Measurements from ENCODE around the gene PPP2R5B.

PPP2R5B gene

GRCh38 chr11:64910451-64911093 lies 13.9 kb upstream of the PPP2R5B start:
- no peak for DNase-seq

GRCh38 chr11:64911142-64911541 lies 13.3 kb upstream of the PPP2R5B start:
- DNase-seq, result no peak

- no peak for DNase-seq
Measured at GRCh38 chr11:64911689-64912088, 12.8 kb upstream of the PPP2R5B start.

- no peak for DNase-seq
Measured at GRCh38 chr11:64913171-64913727, 11.2 kb upstream of the PPP2R5B start.

- DNase-seq, result no peak
Measured at GRCh38 chr11:64914123-64914522, 10.4 kb upstream of the PPP2R5B start.

GRCh38 chr11:64915376-64915887 lies 9.1 kb upstream of the PPP2R5B start:
- DNase-seq, result no peak

- DNase-seq, result peak; percentile 37
Measured at GRCh38 chr11:64916040-64916774, 8.3 kb upstream of the PPP2R5B start.

- peak; percentile 99 for DNase-seq
Measured at GRCh38 chr11:64916775-64917662, 7.5 kb upstream of the PPP2R5B start, which contains the start of gene ATG2A. Gene ATG2A, minus strand, starts transcription at chr11:64917209. Its CDS starts 74 bp downstream, at chr11:64917135.

- no peak for DNase-seq
Measured at GRCh38 chr11:64917663-64917995, 6.9 kb upstream of the PPP2R5B start.

GRCh38 chr11:64918017-64918416 lies 6.5 kb upstream of the PPP2R5B start:
- no peak for DNase-seq

- no peak for DNase-seq
Measured at GRCh38 chr11:64919627-64920026, 4.9 kb upstream of the PPP2R5B start.

- no peak for DNase-seq
Measured at GRCh38 chr11:64920124-64920523, 4.4 kb upstream of the PPP2R5B start.

- no peak for DNase-seq
Measured at GRCh38 chr11:64921384-64921783, 3.1 kb upstream of the PPP2R5B start.

- no peak for DNase-seq
Measured at GRCh38 chr11:64923151-64923661, 1.3 kb upstream of the PPP2R5B start.

- DNase-seq, result no peak
Measured at GRCh38 chr11:64924910-64925284, 408 bp downstream of the PPP2R5B start.

- no peak for DNase-seq
Measured at GRCh38 chr11:64925536-64926436, 1.3 kb downstream of the PPP2R5B start.

- no peak for DNase-seq
Measured at GRCh38 chr11:64926689-64927088, 2.2 kb downstream of the PPP2R5B start.

GRCh38 chr11:64928957-64929356 lies 4.5 kb downstream of the PPP2R5B start:
- DNase-seq, result no peak

GRCh38 chr11:64929625-64930024 lies 5.1 kb downstream of the PPP2R5B start:
- no peak for DNase-seq

GRCh38 chr11:64930340-64930739 lies 5.9 kb downstream of the PPP2R5B start:
- no peak for DNase-seq

GRCh38 chr11:64931290-64931689 lies 6.8 kb downstream of the PPP2R5B start:
- DNase-seq, result no peak

GRCh38 chr11:64932324-64932723 lies 7.8 kb downstream of the PPP2R5B start:
- DNase-seq, result no peak
